Measurements from ENCODE around the gene ATOH8. TPM values are rescaled to one million over a fixed set of nuclear protein-coding genes. Genes with fewer than 3 reads are reported as not detected.

Gene ATOH8
- total RNA-seq, 1 experiment from 2014 or later: 0.20 TPM

DNA sequence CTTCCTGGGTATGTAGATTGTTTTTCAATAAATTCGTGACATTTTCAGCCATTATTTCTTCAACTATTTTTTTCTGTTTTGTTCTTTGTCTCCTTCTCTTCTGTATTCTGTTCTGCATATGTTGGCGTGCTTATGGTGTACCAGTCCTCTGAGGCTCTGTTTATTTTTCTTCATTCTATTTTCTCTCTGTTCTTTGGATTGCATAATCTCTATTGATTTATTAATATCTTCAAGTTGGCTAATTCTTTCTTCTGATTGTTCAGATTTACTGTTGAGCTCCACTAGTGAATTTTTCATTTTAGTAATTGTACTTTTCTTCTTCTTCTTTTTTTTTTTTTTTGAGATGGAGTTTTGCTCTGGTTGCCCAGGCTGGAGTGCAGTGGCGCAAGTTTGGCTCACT is 49.8 kb upstream of the ATOH8 start:
- Histone ChIP-seq H3K23ac (ENCODE audit: insufficient read length, low read depth, low read length) (no peak overlapping the region), H3K4ac (ENCODE audit: low read depth, low read length) (no peak overlapping the region), H2BK20ac (ENCODE audit: low read depth, low read length, poor library complexity, severe bottlenecking) (no peak overlapping the region), H4K20me1 (ENCODE audit: control insufficient read depth, insufficient read depth, insufficient read length) (no peaks in the 10 kb centered on the region), H4K8ac (replicated peaks; ENCODE audit: insufficient read length, low read depth, low read length) (no peak overlapping the region), H2BK12ac (ENCODE audit: insufficient read length, low read depth, low read length) (no peak overlapping the region), H3K79me2 (ENCODE audit: insufficient read depth, low read length) (no peaks in the 10 kb centered on the region), H3T11ph (ENCODE audit: low read length) (no peak overlapping the region), H3K27me3 (ENCODE audit: insufficient read depth, low read length) (peaks cover 3% of the 10 kb centered on the region; the same call in 1 of the 2 replicates), H4K91ac (ENCODE audit: insufficient read length, low read depth, low read length) (no peak overlapping the region), H3K27ac (ENCODE audit: insufficient read length, low read depth, low read length) (no peak overlapping the region), H3K4me1 (ENCODE audit: insufficient read depth, low read length) (no peaks in the 10 kb centered on the region; the same call in 1 of the 2 replicates), H3K14ac (ENCODE audit: insufficient read depth, low read length) (no peak overlapping the region), H2BK15ac (ENCODE audit: low read depth, low read length) (no peak overlapping the region), H2AK5ac (ENCODE audit: insufficient read length, low read length) (no peak overlapping the region), H3K79me1 (ENCODE audit: insufficient read depth, low read depth, low read length, poor library complexity, severe bottlenecking) (no peaks in the 10 kb centered on the region), H3K18ac (ENCODE audit: insufficient read length, low read depth, low read length) (no peak overlapping the region), H3K4me2 (ENCODE audit: insufficient read depth, insufficient read length, low read length) (no peak overlapping the region), H2AFZ (ENCODE audit: low read length) (no peak overlapping the region), H3K56ac (ENCODE audit: insufficient read length, low read depth, low read length) (no peak overlapping the region), H3K9me3 (ENCODE audit: control insufficient read depth, low read depth, low read length) (no peaks in the 10 kb centered on the region), H3K9ac (ENCODE audit: extremely low read depth, insufficient read length, low read length) (no peak overlapping the region), H2BK120ac (ENCODE audit: low read depth, low read length, poor library complexity, severe bottlenecking) (no peak overlapping the region), H3K23me2 (ENCODE audit: insufficient read length, low read depth, low read length, poor library complexity, severe bottlenecking) (no peaks in the 10 kb centered on the region), H4K5ac (ENCODE audit: insufficient read length, low read depth, low read length) (no peak overlapping the region), H2BK5ac (ENCODE audit: insufficient read length, low read length) (no peak overlapping the region)
- Mint-ChIP-seq H3K27ac (no peak overlapping the region), H3K36me3 (ENCODE audit: insufficient read depth in 1 of 3, low read depth in 3 of 3) (no peaks in the 10 kb centered on the region), H3K4me3 (no peak overlapping the region), H3K9me3 (no peaks in the 10 kb centered on the region), H3K27me3 (ENCODE audit: low read depth) (peaks cover 13% of the 10 kb centered on the region), H3K4me1 (peaks cover 19 to 26% of the 10 kb centered on the region in 2 experiments)
- DNase-seq: no peak
- no CpG with 5 or more reads among the region's 3 CpGs for WGBS (ENCODE audit: extremely low coverage, insufficient read length, low lambda C conversion rate)
- TF ChIP-seq, protein P1, sequence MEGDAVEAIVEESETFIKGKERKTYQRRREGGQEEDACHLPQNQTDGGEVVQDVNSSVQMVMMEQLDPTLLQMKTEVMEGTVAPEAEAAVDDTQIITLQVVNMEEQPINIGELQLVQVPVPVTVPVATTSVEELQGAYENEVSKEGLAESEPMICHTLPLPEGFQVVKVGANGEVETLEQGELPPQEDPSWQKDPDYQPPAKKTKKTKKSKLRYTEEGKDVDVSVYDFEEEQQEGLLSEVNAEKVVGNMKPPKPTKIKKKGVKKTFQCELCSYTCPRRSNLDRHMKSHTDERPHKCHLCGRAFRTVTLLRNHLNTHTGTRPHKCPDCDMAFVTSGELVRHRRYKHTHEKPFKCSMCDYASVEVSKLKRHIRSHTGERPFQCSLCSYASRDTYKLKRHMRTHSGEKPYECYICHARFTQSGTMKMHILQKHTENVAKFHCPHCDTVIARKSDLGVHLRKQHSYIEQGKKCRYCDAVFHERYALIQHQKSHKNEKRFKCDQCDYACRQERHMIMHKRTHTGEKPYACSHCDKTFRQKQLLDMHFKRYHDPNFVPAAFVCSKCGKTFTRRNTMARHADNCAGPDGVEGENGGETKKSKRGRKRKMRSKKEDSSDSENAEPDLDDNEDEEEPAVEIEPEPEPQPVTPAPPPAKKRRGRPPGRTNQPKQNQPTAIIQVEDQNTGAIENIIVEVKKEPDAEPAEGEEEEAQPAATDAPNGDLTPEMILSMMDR (conservative IDR thresholded peaks at IDR 0.05): no peak
